IMR-90 (cell line): Measurements from ENCODE around the gene CELSR1. TPM values are rescaled to one million over a fixed set of nuclear protein-coding genes. Genes with fewer than 3 reads are reported as not detected.

Source experiments
- ATAC-seq: fragments of 200-7000 bp; cut with Tn5 transposase; 2 replicates; pipeline ENCODE4 v1.9.1; 2020; ENCODE audit warnings: low read depth, mild to moderate bottlenecking, moderate library complexity
- BruUV-seq: library from RNA; stranded (reverse); fragments of 400-500 nt; replicated peaks from 2 replicates; lab custom pipeline; 2021; lab: Mats Ljungman, UMichigan
- CTCF ChIA-PET: fragments of 300-600 bp; formaldehyde crosslinking; extraction: SDS; loops from one replicate; lab custom pipeline; 2021; ENCODE audit warnings: antibody characterized with exemption; lab: Yijun Ruan, JAX
- POLR2A ChIA-PET: fragments of 300-600 bp; sonication (Branson Sonifier 250); formaldehyde crosslinking; loops from one replicate; lab custom pipeline; 2022; ENCODE audit warnings: antibody characterized with exemption; ENCODE audit not compliant: unreplicated experiment; lab: Charles Lee
- DNase-seq: peaks from one replicate; pipeline ENCODE4 v3.0.0; 2013
- H2AFZ ChIP-seq: replicated peaks from 2 replicates; pipeline ENCODE3; 2013; ENCODE audit warnings: low read length, mild to moderate bottlenecking; ENCODE audit not compliant: poor library complexity
- H2AK5ac ChIP-seq: 2 replicates; pipeline ENCODE4 v1.6.1; 2013; ENCODE audit warnings: low read depth, low read length, inconsistent platforms
- H2AK9ac ChIP-seq: replicated peaks from 2 replicates; pipeline ENCODE3; 2013; ENCODE audit warnings: mild to moderate bottlenecking, low read depth, low read length, moderate library complexity; ENCODE audit not compliant: poor library complexity
- H2BK120ac ChIP-seq: 2 replicates; pipeline ENCODE4 v1.6.1; 2013; ENCODE audit warnings: low read depth, low read length, inconsistent platforms
- H2BK15ac ChIP-seq: 3 replicates; pipeline ENCODE4 v1.6.1; 2013; ENCODE audit warnings: low read depth, low read length, inconsistent platforms
- H2BK20ac ChIP-seq: 2 replicates; pipeline ENCODE4 v1.6.1; 2013; ENCODE audit warnings: low read depth, mild to moderate bottlenecking, inconsistent platforms, low read length, moderate library complexity
- H2BK5ac ChIP-seq: 2 replicates; pipeline ENCODE4 v1.6.1; 2013; ENCODE audit warnings: mild to moderate bottlenecking, low read depth, low read length, inconsistent platforms; ENCODE audit not compliant: poor library complexity, severe bottlenecking
- H3K14ac ChIP-seq: replicated peaks from 2 replicates; pipeline ENCODE4 v1.6.1; 2013; ENCODE audit warnings: low read depth, low read length, inconsistent platforms
- H3K18ac ChIP-seq: 2 replicates; pipeline ENCODE4 v1.6.1; 2013; ENCODE audit warnings: low read depth, low read length, control low read depth
- H3K23ac ChIP-seq: 2 replicates; pipeline ENCODE4 v1.6.1; 2013; ENCODE audit warnings: low read depth, low read length, inconsistent platforms
- H3K27ac ChIP-seq: 2 replicates; pipeline ENCODE4 v1.5.1; 2013; ENCODE audit warnings: mild to moderate bottlenecking, control low read depth, low read length; ENCODE audit not compliant: insufficient read depth
- H3K27me3 ChIP-seq: 2 replicates; pipeline ENCODE4 v1.6.1; 2013; ENCODE audit warnings: low read length; ENCODE audit not compliant: control insufficient read depth, insufficient read depth
- H3K36me3 ChIP-seq: 2 replicates; pipeline ENCODE4 v1.6.1; 2013; ENCODE audit warnings: low read length, mixed read lengths; ENCODE audit not compliant: control insufficient read depth, insufficient read depth
- H3K4ac ChIP-seq: 2 replicates; pipeline ENCODE4 v1.6.1; 2013; ENCODE audit warnings: low read depth, low read length, inconsistent platforms
- H3K4me1 ChIP-seq: 2 replicates; pipeline ENCODE4 v1.6.1; 2013; ENCODE audit warnings: low read length, mixed read lengths; ENCODE audit not compliant: control insufficient read depth, insufficient read depth
- H3K4me2 ChIP-seq: 2 replicates; pipeline ENCODE4 v1.6.1; 2013; ENCODE audit warnings: low read depth, mild to moderate bottlenecking, control low read depth, low read length, moderate library complexity
- H3K4me3 ChIP-seq: 2 replicates; pipeline ENCODE4 v1.5.1; 2013; ENCODE audit warnings: low read depth, mild to moderate bottlenecking, control low read depth, low read length, moderate library complexity; ENCODE audit not compliant: insufficient read depth
- H3K56ac ChIP-seq: 2 replicates; pipeline ENCODE4 v1.6.1; 2013; ENCODE audit warnings: low read length, inconsistent platforms; ENCODE audit not compliant: insufficient read depth; ENCODE audit errors: extremely low read depth
- H3K79me1 ChIP-seq, 2 experiments: 2 replicates each; pipeline ENCODE4 v1.6.1; 2013; ENCODE audit warnings: low read length in 2 of 2, inconsistent platforms in 1 of 2, low read depth in 1 of 2
- H3K9ac ChIP-seq: 2 replicates; pipeline ENCODE4 v1.6.1; 2013; ENCODE audit warnings: low read depth, low read length, control low read depth
- H3K9me1 ChIP-seq: 2 replicates; pipeline ENCODE4 v1.6.1; 2013; ENCODE audit warnings: low read length, inconsistent platforms; ENCODE audit not compliant: insufficient read depth
- H3K9me3 ChIP-seq: 2 replicates; pipeline ENCODE4 v1.6.1; 2013; ENCODE audit warnings: low read length; ENCODE audit not compliant: control insufficient read depth, insufficient read depth
- H4K20me1 ChIP-seq: 2 replicates; pipeline ENCODE4 v1.6.1; 2013; ENCODE audit warnings: low read length, inconsistent platforms; ENCODE audit not compliant: insufficient read depth
- H4K5ac ChIP-seq: 2 replicates; pipeline ENCODE4 v1.6.1; 2013; ENCODE audit warnings: mild to moderate bottlenecking, low read depth, low read length, control low read depth
- H4K8ac ChIP-seq, 2 experiments: 2 replicates each; pipeline ENCODE4 v1.6.1; 2013; ENCODE audit warnings: low read depth in 2 of 2, low read length in 2 of 2, control low read depth in 1 of 2, inconsistent platforms in 1 of 2
- H4K91ac ChIP-seq: 2 replicates; pipeline ENCODE4 v1.6.1; 2013; ENCODE audit warnings: low read depth, low read length, inconsistent platforms; ENCODE audit not compliant: insufficient read depth
- BHLHE40 ChIP-seq: fragments of 150-350 bp; IDR thresholded peaks from 2 replicates; pipeline ENCODE4 v1.6.1; 2016; ENCODE audit warnings: mild to moderate bottlenecking, low read depth, low read length
- CEBPB ChIP-seq: IDR thresholded peaks from 2 replicates; pipeline ENCODE4 v1.6.1; 2012; ENCODE audit warnings: low read depth, low read length, improper control_type of control experiment
- CHD1 ChIP-seq: IDR thresholded peaks from 2 replicates; pipeline ENCODE4 v1.6.1; 2012; ENCODE audit warnings: low read depth, low read length, improper control_type of control experiment
- CTCF ChIP-seq: conservative IDR thresholded peaks from 2 replicates; pipeline ENCODE4 v1.5.1; 2012; ENCODE audit warnings: mild to moderate bottlenecking, low read depth, low read length, improper control_type of control experiment
- ELK1 ChIP-seq: fragments of 150-350 bp; IDR thresholded peaks from 2 replicates; pipeline ENCODE4 v1.6.1; 2016; ENCODE audit warnings: low read depth, mild to moderate bottlenecking, low read length, moderate library complexity, borderline replicate concordance
- FOS ChIP-seq: fragments of 150-350 bp; IDR thresholded peaks from 2 replicates; pipeline ENCODE4 v1.6.1; 2016; ENCODE audit warnings: low read depth, low read length
- MAFK ChIP-seq: IDR thresholded peaks from 2 replicates; pipeline ENCODE4 v1.6.1; 2012; ENCODE audit warnings: low read depth, low read length, improper control_type of control experiment
- MAZ ChIP-seq: IDR thresholded peaks from 2 replicates; pipeline ENCODE4 v1.6.1; 2012; ENCODE audit warnings: low read depth, mild to moderate bottlenecking, low read length, improper control_type of control experiment, moderate library complexity, borderline replicate concordance
- MXI1 ChIP-seq: IDR thresholded peaks from 2 replicates; pipeline ENCODE4 v1.6.1; 2012; ENCODE audit warnings: low read depth, mild to moderate bottlenecking, low read length, moderate library complexity, borderline replicate concordance
- NFE2L2 ChIP-seq: fragments of 150-350 bp; IDR thresholded peaks from 2 replicates; pipeline ENCODE4 v1.6.1; 2016; ENCODE audit warnings: low read depth, mild to moderate bottlenecking, low read length
- POLR2A ChIP-seq: IDR thresholded peaks from 2 replicates; pipeline ENCODE4 v1.6.1; 2012; ENCODE audit warnings: mild to moderate bottlenecking, low read depth, low read length
- RAD21 ChIP-seq: IDR thresholded peaks from 2 replicates; pipeline ENCODE4 v1.6.1; 2012; ENCODE audit warnings: low read length, improper control_type of control experiment
- RCOR1 ChIP-seq: IDR thresholded peaks from 2 replicates; pipeline ENCODE4 v1.6.1; 2012; ENCODE audit warnings: mild to moderate bottlenecking, low read length, improper control_type of control experiment; ENCODE audit not compliant: insufficient replicate concordance
- RFX5 ChIP-seq: IDR thresholded peaks from 2 replicates; pipeline ENCODE4 v1.8.0; 2012; ENCODE audit warnings: low read depth, mild to moderate bottlenecking, low read length, moderate library complexity
- SMC3 ChIP-seq: fragments of 150-350 bp; IDR thresholded peaks from 2 replicates; pipeline ENCODE4 v1.6.1; 2016; ENCODE audit warnings: low read depth, mild to moderate bottlenecking, antibody characterized with exemption, low read length, moderate library complexity
- USF2 ChIP-seq: fragments of 150-350 bp; IDR thresholded peaks from 2 replicates; pipeline ENCODE4 v1.6.1; 2017; ENCODE audit warnings: mild to moderate bottlenecking, antibody characterized with exemption, low read length, low read depth
- WGBS, 2 experiments: methylation state at CpG; one replicate each; pipeline versions ENCODE4 v1.1.5 to v1.1.7; 2013; ENCODE audit warnings: missing lambda C conversion rate in 2 of 2; ENCODE audit not compliant: insufficient read length in 1 of 2; ENCODE audit errors: extremely low coverage in 2 of 2; 5-methylcytosine and 5-hydroxymethylcytosine counted together
- dilution Hi-C: fragments of 300-500 bp; cut with HindIII; formaldehyde crosslinking; loops from one replicate; pipeline ENCODE4 v1.14.3; 2018; ENCODE audit warnings: low sequenced_read_pairs; ENCODE audit not compliant: unreplicated experiment
- in situ Hi-C: fragments of 300-500 bp; cut with MboI; formaldehyde crosslinking; loops from 3 replicates; pipeline ENCODE4 v1.14.3; 2019; ENCODE audit warnings: low sequenced_read_pairs, inconsistent platforms, mixed read lengths
- intact Hi-C: fragments of 100-400 bp; cut with micrococcal nuclease; formaldehyde crosslinking; loops from 2 replicates; pipeline ENCODE4 v1.10.0; 2022
- polyA plus RNA-seq, 3 experiments: library from polyadenylated mRNA; depleted of rRNA; stranded (reverse); fragments of >200 nt; gene quantifications; 2 replicates each; pipeline ENCODE4 v1.2.3, GENCODE V29; 2012; ENCODE audit warnings: low replicate concordance in 1 of 3
- total RNA-seq: library from RNA; depleted of rRNA; stranded (reverse); fragments of >200 nt; gene quantifications from 2 replicates; pipeline ENCODE4 v1.2.3, GENCODE V29; 2012

Gene CELSR1
- total and polyA plus RNA-seq, 2 of the 4 experiments (the other 2 are of a cell fraction) = 0.36 to 0.82 TPM

DNA sequence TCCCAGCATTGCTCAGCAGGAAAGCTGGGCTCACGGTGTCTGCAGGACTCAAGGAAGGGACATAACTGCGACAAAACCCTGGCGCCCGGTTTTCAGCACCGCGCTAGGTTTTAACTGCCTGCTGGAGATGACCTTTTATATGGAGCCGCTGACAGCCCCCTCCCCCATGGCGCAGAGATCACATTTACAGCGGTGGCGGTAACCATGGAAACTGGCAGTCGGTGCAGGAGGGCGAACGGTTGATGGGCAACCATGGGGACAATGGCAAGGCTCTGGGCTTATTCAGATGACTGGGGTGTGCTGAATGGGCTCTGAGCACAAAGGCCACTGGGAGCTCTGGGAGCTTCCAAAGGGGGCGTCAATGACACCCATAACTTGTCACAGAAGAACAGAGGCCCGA, 37.2 kb downstream of the CELSR1 start:
- dilution Hi-C loops (no loop called here), in situ Hi-C loops (no loop called here), intact Hi-C loops (no loop called here)
- H3K18ac ChIP-seq = no peak overlapping the region
- H3K36me3 ChIP-seq = no peaks in the 10 kb centered on the region
- no peak overlapping the region for H2BK120ac ChIP-seq
- BruUV-seq = no TSS peak
- ChIA-PET CTCF (interaction anchor here (0.5 kb wide), 1 partner anchor 9 kb away, joined by 3 read pairs; no protein-coding TSS in a partner anchor), POLR2A (no interaction called here)
- H2AK9ac ChIP-seq = no peak overlapping the region
- H4K5ac ChIP-seq = no peak overlapping the region
- no peak overlapping the region for H2AK5ac ChIP-seq
- TF ChIP-seq RCOR1 = no peak
- no peak for TF ChIP-seq MAFK
- no peak for TF ChIP-seq USF2
- TF ChIP-seq CTCF = no peak
- no peak for TF ChIP-seq RAD21
- no peak for TF ChIP-seq NFE2L2
- no peak for TF ChIP-seq MAZ
- no peak for TF ChIP-seq SMC3
- TF ChIP-seq FOS = no peak
- TF ChIP-seq MXI1 = no peak
- TF ChIP-seq CEBPB = no peak
- no peak for TF ChIP-seq RFX5
- TF ChIP-seq CHD1 = no peak
- no peak for TF ChIP-seq BHLHE40
- TF ChIP-seq ELK1 = no peak
- no peak for TF ChIP-seq POLR2A
- H2BK5ac ChIP-seq = no peak overlapping the region
- H4K20me1 ChIP-seq = no peaks in the 10 kb centered on the region
- no peak overlapping the region for H4K8ac ChIP-seq
- no peak overlapping the region for H4K91ac ChIP-seq
- H3K27ac ChIP-seq = no peak overlapping the region
- ATAC-seq (no peak), DNase-seq (no peak)
- no peak overlapping the region for H2BK15ac ChIP-seq
- H3K4me2 ChIP-seq = no peak overlapping the region
- H2BK20ac ChIP-seq = no peak overlapping the region
- peaks cover 2% of the 10 kb centered on the region; the same call in 1 of the 2 replicates for H3K9me1 ChIP-seq
- no peak overlapping the region for H3K4ac ChIP-seq
- H3K79me1 ChIP-seq = no peaks in the 10 kb centered on the region
- H3K9me3 ChIP-seq = no peaks in the 10 kb centered on the region
- WGBS, 2 experiments = 44% methylated on average over 5 of the region's 15 CpGs; no CpG with 5 or more reads in 1 of the 2 experiments
- no peaks in the 10 kb centered on the region for H3K27me3 ChIP-seq
- H2AFZ ChIP-seq = peak overlapping the region; percentile 65
- no peak overlapping the region for H3K9ac ChIP-seq
- no peak overlapping the region for H3K4me3 ChIP-seq
- H3K23ac ChIP-seq = no peak overlapping the region
- H3K4me1 ChIP-seq = peaks cover 5% of the 10 kb centered on the region; the same call in 1 of the 2 replicates
- H3K56ac ChIP-seq = no peak overlapping the region
- H3K14ac ChIP-seq = no peak overlapping the region
